Small intestine (tissue), 7 donors: ENCODE measurements around the gene KRT1. TPM values are rescaled to one million over a fixed set of nuclear protein-coding genes. Genes with fewer than 3 reads are reported as not detected.
A peak's percentile ranks its signal among the peaks of the same experiment; 100 is the strongest.

ENCODE experiments used
- DNase-seq, 2 donors: peaks; one replicate each; pipeline versions ENCODE4 v3.0.0 to v3.0.0-alpha.2; 2013
- FAIRE-seq: peaks from 2 replicates; lab custom pipeline; 2012; peaks lifted over from hg19 to GRCh38; lab: Jason Lieb, UNC
- H3K27ac ChIP-seq, 3 donors: one replicate each; pipeline ENCODE4 v1.5.1; 2013; ENCODE audit warnings: low read length in 2 of 3, mild to moderate bottlenecking in 2 of 3, control low read depth in 1 of 3, inconsistent platforms in 1 of 3, low read depth in 1 of 3, moderate library complexity in 1 of 3
- H3K27me3 ChIP-seq, 3 donors: one replicate each; pipeline ENCODE4 v1.6.1; 2013; ENCODE audit warnings: low read length in 3 of 3, inconsistent platforms in 1 of 3; ENCODE audit not compliant: control insufficient read depth in 3 of 3, insufficient read depth in 3 of 3
- H3K36me3 ChIP-seq, 3 donors: one replicate each; pipeline ENCODE4 v1.6.1; 2013; ENCODE audit warnings: low read length in 3 of 3, inconsistent platforms in 1 of 3, low read depth in 1 of 3, mild to moderate bottlenecking in 1 of 3, moderate library complexity in 1 of 3; ENCODE audit not compliant: control insufficient read depth in 3 of 3, insufficient read depth in 2 of 3
- H3K4me1 ChIP-seq, 3 donors: one replicate each; pipeline ENCODE4 v1.6.1; 2013; ENCODE audit warnings: low read length in 2 of 3, inconsistent platforms in 1 of 3, low read depth in 1 of 3, mild to moderate bottlenecking in 1 of 3, moderate library complexity in 1 of 3; ENCODE audit not compliant: control insufficient read depth in 3 of 3, insufficient read depth in 2 of 3
- H3K4me3 ChIP-seq, 3 donors: one replicate each; pipeline ENCODE4 v1.5.1; 2013; ENCODE audit warnings: low read length in 3 of 3, control low read depth in 1 of 3, inconsistent platforms in 1 of 3, low read depth in 1 of 3, mild to moderate bottlenecking in 1 of 3, moderate library complexity in 1 of 3
- H3K9me3 ChIP-seq, 2 donors: one replicate each; pipeline ENCODE4 v1.6.1; 2013; ENCODE audit warnings: low read depth in 1 of 2, low read length in 1 of 2; ENCODE audit not compliant: control insufficient read depth in 2 of 2, insufficient read depth in 1 of 2
- WGBS, 3 donors: extraction: QIAGEN DNeasy Blood & Tissue Kit; methylation state at CpG; one replicate each; pipeline ENCODE4 v1.1.7; 2013; 5-methylcytosine and 5-hydroxymethylcytosine counted together
- polyA plus RNA-seq, 4 donors: library from polyadenylated mRNA; stranded (reverse) in 3 of 4; unstranded in 1 of 4; fragments of 200-250 nt in 3 of 4; fragments of 120-200 nt in 1 of 4; gene quantifications; one replicate each; pipeline versions ENCODE4 v1.2.1 to v1.2.3, GENCODE V29; 2013
- donor health status: healthy with polysubstance abuse.
- donor health status: control.
- donor health status: control.
- donor health status: Bipolar disorder and iron deficiency.
- donor health status: healthy.

KRT1 gene
- polyA plus RNA-seq, 4 donors = 0.50 TPM; not detected in 3

GRCh38 chr12:52629281-52630007 is 50.8 kb downstream of the KRT1 start:
- H3K4me3 ChIP-seq = no peak overlapping the region
- WGBS, 3 donors = 72 to 81% (median 77%) methylated on average over 12 of the region's 12 CpGs
- peaks cover 0 to 14% (median 2%) of the 10 kb centered on the region in 3 donors for H3K4me1 ChIP-seq
- no peaks in the 10 kb centered on the region for H3K27me3 ChIP-seq
- H3K36me3 ChIP-seq = no peaks in the 10 kb centered on the region
- DNase-seq = no peak
- no peak overlapping the region for H3K27ac ChIP-seq
- FAIRE-seq = no peak
- no peaks in the 10 kb centered on the region for H3K9me3 ChIP-seq

- H3K4me1 ChIP-seq = peaks cover 0 to 14% (median 2%) of the 10 kb centered on the region in 3 donors
- no peak for FAIRE-seq
- 77 to 94% (median 78%) methylated on average over 2 of the region's 2 CpGs for WGBS, 3 donors
Observed at GRCh38 chr12:52628841-52629240, 51.4 kb downstream of the KRT1 start.

GRCh38 chr12:52628111-52628507 is 52.1 kb downstream of the KRT1 start:
- H3K4me3 ChIP-seq = no peak overlapping the region
- DNase-seq (no peak), FAIRE-seq (no peak)
- H3K9me3 ChIP-seq = no peaks in the 10 kb centered on the region
- H3K4me1 ChIP-seq = peaks cover 0 to 14% (median 2%) of the 10 kb centered on the region in 3 donors
- H3K27ac ChIP-seq = no peak overlapping the region
- no peaks in the 10 kb centered on the region for H3K27me3 ChIP-seq
- no peaks in the 10 kb centered on the region for H3K36me3 ChIP-seq
- 71 to 90% (median 82%) methylated on average over 4 of the region's 4 CpGs for WGBS, 3 donors

More at GRCh38 chr12:52628841-52629240, 51.4 kb downstream of the KRT1 start:
- no peak for DNase-seq
- no peaks in the 10 kb centered on the region for H3K27me3 ChIP-seq
- no peak overlapping the region for H3K4me3 ChIP-seq
- H3K9me3 ChIP-seq = no peaks in the 10 kb centered on the region
- H3K36me3 ChIP-seq = no peaks in the 10 kb centered on the region
- H3K27ac ChIP-seq = no peak overlapping the region

DNA sequence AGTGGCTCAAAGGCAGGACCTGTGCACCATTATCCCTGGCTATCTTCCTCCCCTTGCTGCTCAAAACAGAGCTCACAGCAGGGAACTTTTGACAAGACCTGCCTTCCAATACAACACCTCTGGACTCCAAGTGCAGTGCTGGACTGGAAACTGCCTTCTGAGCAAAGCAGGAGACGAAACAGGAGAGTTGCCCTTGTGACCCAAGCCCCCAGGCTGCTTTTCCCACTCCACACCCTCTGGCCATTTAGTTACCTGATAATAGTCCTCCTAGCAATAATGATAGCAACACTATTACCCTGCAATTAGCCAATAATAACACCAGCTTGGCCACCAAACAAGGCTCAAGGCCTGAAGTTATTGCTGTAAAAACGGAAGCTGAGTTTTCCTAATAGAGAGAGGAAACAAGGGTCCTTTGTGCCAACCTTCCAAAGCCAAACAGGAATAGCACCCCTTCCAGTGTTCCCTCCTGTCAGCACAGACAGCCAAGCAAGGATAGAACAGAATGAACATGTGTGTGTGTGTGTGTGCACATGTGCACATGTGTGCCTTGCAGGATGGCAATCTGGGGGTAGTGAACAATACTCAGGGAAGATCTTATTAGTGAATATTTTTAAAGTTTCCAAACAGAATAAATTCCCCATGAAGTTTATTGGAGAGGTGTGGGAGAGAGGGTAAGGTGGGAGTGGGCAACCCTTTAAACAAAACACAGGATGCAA is 52.7 kb downstream of the KRT1 start:
- 27 to 52% (median 33%) methylated on average over 2 of the region's 2 CpGs for WGBS, 3 donors
- Histone ChIP-seq H3K27me3 (no peaks in the 10 kb centered on the region), H3K4me1 (peaks cover 0 to 14% (median 2%) of the 10 kb centered on the region in 3 donors), H3K9me3 (no peaks in the 10 kb centered on the region), H3K4me3 (no peak overlapping the region), H3K27ac (no peak overlapping the region), H3K36me3 (no peaks in the 10 kb centered on the region)
- no peak for FAIRE-seq
- peak; percentile 19 to 33 for DNase-seq

Other genes with a start within 250 kb of the KRT1 start
- under 1 TPM in 1 of 4 donors, not detected in 3; 0.01 TPM for gene KRT75, start 246.0 kb downstream of the KRT1 start, polyA plus RNA-seq
- gene KRT6B, start 228.3 kb downstream of the KRT1 start, polyA plus RNA-seq = under 1 TPM in 1 of 4 donors, not detected in 3; 0.67 TPM
- under 1 TPM in 1 of 4 donors, not detected in 3; 0.03 TPM for gene KRT6C, start 206.6 kb downstream of the KRT1 start, polyA plus RNA-seq
- 1 to 10 TPM in 2 of 4 donors, under 1 TPM in 1, not detected in 1; 0.13 to 6.7 (median 3.2) TPM for gene KRT6A, start 187.2 kb downstream of the KRT1 start, polyA plus RNA-seq
- gene KRT5, start 160.0 kb downstream of the KRT1 start, polyA plus RNA-seq = 1 to 10 TPM in 2 of 4 donors, under 1 TPM in 2; 0.06 to 6.5 (median 3.2) TPM
- not detected for gene KRT71, start 127.3 kb downstream of the KRT1 start, polyA plus RNA-seq
- under 1 TPM in 1 of 4 donors, not detected in 3; 0.27 TPM for gene KRT74, start 106.6 kb downstream of the KRT1 start, polyA plus RNA-seq
- 10 to 100 TPM in 1 of 4 donors, 1 to 10 TPM in 2, not detected in 1; 3.2 to 24.6 (median 9.8) TPM for gene KRT72, start 78.9 kb downstream of the KRT1 start, polyA plus RNA-seq
- 1 to 10 TPM in 2 of 4 donors, under 1 TPM in 1, not detected in 1; 0.84 to 2.2 (median 1.4) TPM for gene KRT73, start 61.8 kb downstream of the KRT1 start, polyA plus RNA-seq
- gene KRT2, start 28.2 kb downstream of the KRT1 start, polyA plus RNA-seq = 1 to 10 TPM in 3 of 4 donors, not detected in 1; 1.1 to 2.2 (median 1.1) TPM
- under 1 TPM in 2 of 4 donors, not detected in 2; 0.01 to 0.86 TPM for gene KRT77, start 23.1 kb upstream of the KRT1 start, polyA plus RNA-seq
- not detected for gene KRT76, start 96.9 kb upstream of the KRT1 start, polyA plus RNA-seq
- gene KRT3, start 115.7 kb upstream of the KRT1 start, polyA plus RNA-seq = not detected
- 10 to 100 TPM in 1 of 4 donors, 1 to 10 TPM in 2, under 1 TPM in 1; 0.04 to 12.3 (median 4.4) TPM for gene KRT4, start 133.7 kb upstream of the KRT1 start, polyA plus RNA-seq
- under 1 TPM in 1 of 4 donors, not detected in 3; 0.31 TPM for gene KRT79, start 153.9 kb upstream of the KRT1 start, polyA plus RNA-seq
- 1 to 10 TPM in 1 of 4 donors, under 1 TPM in 2, not detected in 1; 0.30 to 1.8 (median 0.54) TPM for gene KRT78, start 168.6 kb upstream of the KRT1 start, polyA plus RNA-seq
- gene KRT8, start 224.7 kb upstream of the KRT1 start, polyA plus RNA-seq = 1,000 to 10,000 TPM; 1,795 to 3,002 (median 2,423) TPM